HEK293T (cell line): ENCODE data around the gene CDC34.

Source experiments
- ARNT ChIP-seq: fragments of 450-650 bp; IDR thresholded peaks from 2 replicates; pipeline ENCODE4 v1.6.1; 2017; ENCODE audit warnings: mild to moderate bottlenecking
- BHLHE40 ChIP-seq: fragments of 450-650 bp; IDR thresholded peaks from 2 replicates; pipeline ENCODE4 v1.6.1; 2016; ENCODE audit warnings: mild to moderate bottlenecking, moderate library complexity, borderline replicate concordance
- ELF4 ChIP-seq: fragments of 450-650 bp; IDR thresholded peaks from 2 replicates; pipeline ENCODE4 v1.6.1; 2017; ENCODE audit warnings: antibody characterized with exemption
- FOXA1 ChIP-seq: fragments of 450-650 bp; IDR thresholded peaks from 2 replicates; pipeline ENCODE4 v1.6.1; 2016; ENCODE audit warnings: mild to moderate bottlenecking
- FOXM1 ChIP-seq: fragments of 450-650 bp; IDR thresholded peaks from 2 replicates; pipeline ENCODE4 v1.6.1; 2017; ENCODE audit warnings: mild to moderate bottlenecking, borderline replicate concordance
- HDGF ChIP-seq: fragments of 450-650 bp; IDR thresholded peaks from 2 replicates; pipeline ENCODE4 v1.6.1; 2017; ENCODE audit warnings: antibody characterized with exemption, borderline replicate concordance
- NFRKB ChIP-seq: fragments of 450-650 bp; IDR thresholded peaks from 2 replicates; pipeline ENCODE4 v1.6.1; 2016; ENCODE audit warnings: mild to moderate bottlenecking, moderate library complexity
- SP1 ChIP-seq: fragments of 450-650 bp; IDR thresholded peaks from 2 replicates; pipeline ENCODE4 v1.6.1; 2017
- SUZ12 ChIP-seq: fragments of 450-650 bp; IDR thresholded peaks from 2 replicates; pipeline ENCODE4 v1.6.1; 2016; ENCODE audit warnings: mild to moderate bottlenecking
- TARDBP ChIP-seq: fragments of 450-650 bp; IDR thresholded peaks from 2 replicates; pipeline ENCODE4 v1.6.1; 2016
- ZNF384 ChIP-seq: fragments of 450-650 bp; IDR thresholded peaks from 2 replicates; pipeline ENCODE4 v1.6.1; 2016

DNA sequence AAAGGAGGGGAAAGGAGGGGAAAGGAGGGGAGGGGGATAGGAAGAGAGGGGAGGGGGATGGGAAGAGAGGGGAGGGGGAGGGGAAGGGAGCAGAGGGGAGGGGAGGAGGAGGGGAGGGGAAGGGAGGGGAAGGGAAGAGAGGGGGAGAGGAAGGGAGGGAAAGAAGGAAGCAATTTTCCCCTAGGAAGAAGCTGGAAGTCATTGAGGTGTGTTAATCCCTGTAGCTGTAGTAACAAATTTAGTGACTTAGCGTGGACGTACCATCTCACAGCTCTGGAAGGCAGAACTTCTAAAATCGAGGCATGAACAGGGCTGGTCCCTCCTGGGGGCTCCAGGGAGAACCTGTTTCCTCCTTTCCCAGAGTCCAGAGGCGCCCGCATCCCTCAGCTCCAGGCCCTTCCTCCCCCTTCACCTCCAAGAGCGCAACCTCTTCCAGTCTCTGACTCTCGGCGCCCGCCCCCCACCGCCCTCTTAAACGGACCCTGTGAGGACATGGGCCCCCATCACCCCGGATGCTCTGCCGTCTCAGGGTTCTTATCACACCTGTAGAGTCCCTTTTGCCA, 5.6 kb upstream of the CDC34 start:
- no peak for TF ChIP-seq SUZ12
- no peak for TF ChIP-seq SP1
- no peak for TF ChIP-seq ELF4
- TF ChIP-seq FOXA1 = no peak
- no peak for TF ChIP-seq FOXM1
- no peak for TF ChIP-seq ARNT
- no peak for TF ChIP-seq BHLHE40
- no peak for TF ChIP-seq NFRKB
- TF ChIP-seq TARDBP = no peak
- no peak for TF ChIP-seq HDGF
- TF ChIP-seq ZNF384 = no peak
